Endodermal cell (in vitro differentiated cells): ENCODE data around the gene NTN4. TPM values are rescaled to one million over a fixed set of nuclear protein-coding genes. Genes with fewer than 3 reads are reported as not detected.

Experiments
- DNase-seq: peaks from one replicate; pipeline ENCODE4 v3.0.0-alpha.2; 2017
- H3K27ac ChIP-seq: 2 replicates; pipeline ENCODE4 v1.5.1; 2013; ENCODE audit warnings: mild to moderate bottlenecking, low read depth, low read length, moderate library complexity
- H3K27me3 ChIP-seq: 2 replicates; pipeline ENCODE4 v1.6.1; 2013; ENCODE audit warnings: mild to moderate bottlenecking, low read length, moderate library complexity; ENCODE audit not compliant: insufficient read depth, control insufficient read depth, poor library complexity, severe bottlenecking
- H3K36me3 ChIP-seq: 2 replicates; pipeline ENCODE4 v1.7.0; 2013; ENCODE audit warnings: mild to moderate bottlenecking, low read length, moderate library complexity; ENCODE audit not compliant: control insufficient read depth, insufficient read depth
- H3K4me1 ChIP-seq: one replicate; pipeline ENCODE4 v1.7.0; 2013; ENCODE audit warnings: low read length; ENCODE audit not compliant: control insufficient read depth, insufficient read depth
- H3K4me3 ChIP-seq: 2 replicates; pipeline ENCODE4 v1.5.1; 2013; ENCODE audit warnings: mild to moderate bottlenecking, low read length, moderate library complexity
- H3K9ac ChIP-seq: 2 replicates; pipeline ENCODE4 v1.6.1; 2013; ENCODE audit warnings: mild to moderate bottlenecking, low read length, moderate library complexity; ENCODE audit not compliant: poor library complexity, severe bottlenecking; ENCODE audit errors: extremely low read depth
- H3K9me3 ChIP-seq: 2 replicates; pipeline ENCODE4 v1.6.1; 2013; ENCODE audit warnings: mild to moderate bottlenecking, low read length, moderate library complexity; ENCODE audit not compliant: control insufficient read depth
- H3K27ac Mint-ChIP-seq: 2 replicates; pipeline ENCODE4 v1.8.0; 2020; ENCODE audit warnings: mixed read lengths
- H3K27me3 Mint-ChIP-seq: 2 replicates; pipeline ENCODE4 v1.8.0; 2021; ENCODE audit warnings: mild to moderate bottlenecking, mixed read lengths; ENCODE audit not compliant: insufficient read depth
- H3K36me3 Mint-ChIP-seq: 2 replicates; pipeline ENCODE4 v1.8.0; 2020; ENCODE audit warnings: low read depth, mixed read lengths
- H3K4me1 Mint-ChIP-seq: 2 replicates; pipeline ENCODE4 v1.8.0; 2020; ENCODE audit warnings: mixed read lengths
- H3K4me3 Mint-ChIP-seq: 2 replicates; pipeline ENCODE4 v1.8.0; 2020; ENCODE audit warnings: mild to moderate bottlenecking, moderate library complexity, mixed read lengths
- H3K9me3 Mint-ChIP-seq: 2 replicates; pipeline ENCODE4 v1.8.0; 2020; ENCODE audit warnings: mild to moderate bottlenecking, mixed read lengths
- CTCF ChIP-seq: fragments of 200-600 bp; sonication (generic); conservative IDR thresholded peaks from 2 replicates; pipeline ENCODE4 v1.5.0; 2021; ENCODE audit warnings: antibody characterized with exemption, mild to moderate bottlenecking
- WGBS, 2 experiments: methylation state at CpG; one replicate each; pipeline versions ENCODE4 v1.1.5 to v1.1.7; 2013; ENCODE audit warnings: missing lambda C conversion rate in 2 of 2, mixed read lengths in 1 of 2; ENCODE audit not compliant: insufficient coverage in 1 of 2, insufficient read length in 1 of 2; 5-methylcytosine and 5-hydroxymethylcytosine counted together
- total RNA-seq, 2 donors: library from RNA; stranded (reverse); fragmentation: NEBNext Ultra II Directional in 1 of 2; extraction: Animal tissue kit (Norgen Biotek cat#: 25700) in 1 of 2; gene quantifications; 2 replicates in 1 of 2; 3 replicates in 1 of 2; pipeline ENCODE4 v1.2.1, GENCODE V29; 2021

Gene NTN4
- total RNA-seq, 2 donors from 2014 or later, result 57.4 to 58.2 TPM

- Mint-ChIP-seq H3K27ac (no peak overlapping the region), H3K36me3 (no peaks in the 10 kb centered on the region), H3K27me3 (peaks cover 5% of the 10 kb centered on the region), H3K4me3 (no peak overlapping the region), H3K4me1 (peaks cover 7% of the 10 kb centered on the region), H3K9me3 (peaks cover 11% of the 10 kb centered on the region)
- no peak overlapping the region for H3K9ac ChIP-seq
- TF ChIP-seq CTCF, result no peak
- no peak overlapping the region for H3K27ac ChIP-seq
- WGBS, 2 experiments, result 62% methylated on average over 1 of the region's 2 CpGs; no CpG with 5 or more reads in 1 of the 2 experiments
- no peaks in the 10 kb centered on the region for H3K4me1 ChIP-seq
- H3K27me3 ChIP-seq, result no peaks in the 10 kb centered on the region
- no peak overlapping the region for H3K4me3 ChIP-seq
- peaks cover 15% of the 10 kb centered on the region for H3K9me3 ChIP-seq
- no peaks in the 10 kb centered on the region for H3K36me3 ChIP-seq
- no peak for DNase-seq
These were observed 19.8 kb upstream of the NTN4 start for GRCh38 chr12:95810411-95810810.

- H3K4me3 ChIP-seq, result no peak overlapping the region
- H3K27ac Mint-ChIP-seq, result no peak overlapping the region
- H3K36me3 Mint-ChIP-seq, result no peaks in the 10 kb centered on the region
- H3K9me3 Mint-ChIP-seq, result peaks cover 11% of the 10 kb centered on the region
- no peak for TF ChIP-seq CTCF
- DNase-seq, result no peak
- no peaks in the 10 kb centered on the region for H3K27me3 ChIP-seq
- WGBS, 2 experiments, result 80 to 92% methylated on average over 6 to 7 of the region's 7 CpGs
- peaks cover 5% of the 10 kb centered on the region for H3K27me3 Mint-ChIP-seq
- peaks cover 6% of the 10 kb centered on the region for H3K4me1 Mint-ChIP-seq
- no peak overlapping the region for H3K4me3 Mint-ChIP-seq
- H3K27ac ChIP-seq, result no peak overlapping the region
- no peaks in the 10 kb centered on the region for H3K4me1 ChIP-seq
- no peak overlapping the region for H3K9ac ChIP-seq
- H3K9me3 ChIP-seq, result peaks cover 15% of the 10 kb centered on the region
- no peaks in the 10 kb centered on the region for H3K36me3 ChIP-seq
These were observed 18.6 kb upstream of the NTN4 start for GRCh38 chr12:95809000-95809680.

- Histone ChIP-seq H3K4me3 (no peak overlapping the region), H3K4me1 (no peaks in the 10 kb centered on the region), H3K27me3 (no peaks in the 10 kb centered on the region), H3K36me3 (no peaks in the 10 kb centered on the region), H3K27ac (no peak overlapping the region), H3K9me3 (peaks cover 15% of the 10 kb centered on the region), H3K9ac (no peak overlapping the region)
- H3K4me3 Mint-ChIP-seq, result no peak overlapping the region
- DNase-seq, result no peak
- peaks cover 5% of the 10 kb centered on the region for H3K27me3 Mint-ChIP-seq
- no peak for TF ChIP-seq CTCF
- peaks cover 11% of the 10 kb centered on the region for H3K9me3 Mint-ChIP-seq
- H3K27ac Mint-ChIP-seq, result no peak overlapping the region
- H3K36me3 Mint-ChIP-seq, result no peaks in the 10 kb centered on the region
- WGBS, 2 experiments, result 87 to 91% methylated on average over 3 to 7 of the region's 7 CpGs
- H3K4me1 Mint-ChIP-seq, result peaks cover 6% of the 10 kb centered on the region
These were observed 17.6 kb upstream of the NTN4 start for GRCh38 chr12:95808146-95808545.
